Measurements from ENCODE around the gene LILRA5. TPM values are rescaled to one million over a fixed set of nuclear protein-coding genes. Genes with fewer than 3 reads are reported as not detected.

Gene LILRA5
- total and polyA plus RNA-seq, 2 of the 8 experiments (the other 6 are each of a cell fraction or from before 2014, with no cell fraction given): not detected

- DNase-seq (ENCODE audit: low read depth in 1 of 2, low spot score in 2 of 2): no peak
- Histone ChIP-seq H3K9ac (replicated peaks in 1 of 4; ENCODE audit: extremely low read depth in 1 of 4, low read depth in 3 of 4, low read length in 3 of 4) (no peak overlapping the region), H3K4ac (replicated peaks; ENCODE audit: insufficient read length, low read depth, low read length) (no peak overlapping the region), H2BK5ac (ENCODE audit: low read depth, low read length) (no peak overlapping the region), H3K4me3 (ENCODE audit: extremely low read depth in 1 of 4, insufficient read depth in 2 of 4, low read depth in 3 of 4, low read length in 4 of 4) (no peak overlapping the region), H2BK12ac (ENCODE audit: low read depth, low read length) (no peak overlapping the region), H3K79me2 (ENCODE audit: control insufficient read depth in 1 of 2, insufficient read depth in 2 of 2, low read length in 2 of 2) (no peaks in the 10 kb centered on the region), H3K18ac (ENCODE audit: extremely low read depth, low read length) (no peak overlapping the region), H3K23ac (ENCODE audit: insufficient read length) (no peak overlapping the region), H3K23me2 (ENCODE audit: low read depth, low read length) (no peaks in the 10 kb centered on the region), H2AFZ (ENCODE audit: low read length) (no peak overlapping the region), H2BK20ac (ENCODE audit: low read length) (no peak overlapping the region), H2BK15ac (ENCODE audit: low read length) (no peak overlapping the region), H2AK5ac (ENCODE audit: low read depth, low read length) (no peak overlapping the region), H3K14ac (ENCODE audit: insufficient read length) (no peak overlapping the region), H3K27me3 (replicated peaks in 1 of 4; ENCODE audit: control insufficient read depth in 3 of 4, extremely low read depth in 1 of 4, insufficient read depth in 3 of 4, low read length in 3 of 4) (0 out of 7 replicates have a peak, but pooled peaks cover 0 to 8% (median 0%) of the 10 kb centered on the region in 4 experiments), H4K5ac (ENCODE audit: insufficient read length, low read depth, low read length) (no peak overlapping the region), H3K79me1 (ENCODE audit: low read depth, low read length) (no peaks in the 10 kb centered on the region), H3K27ac (ENCODE audit: low read depth, low read length) (no peak overlapping the region), H3K36me3 (ENCODE audit: control insufficient read depth in 2 of 4, insufficient read depth in 4 of 4, low read length in 3 of 4) (no peaks in the 10 kb centered on the region), H4K20me1 (replicated peaks in 1 of 2; ENCODE audit: control insufficient read depth in 1 of 2, insufficient read depth in 2 of 2, low read length in 2 of 2) (no peaks in the 10 kb centered on the region), H2BK120ac (replicated peaks; ENCODE audit: low read depth, low read length) (no peak overlapping the region), H3K9me3 (ENCODE audit: insufficient read depth in 2 of 2, low read depth in 1 of 2, low read length in 1 of 2) (no peaks in the 10 kb centered on the region), H3K4me1 (replicated peaks in 1 of 4; ENCODE audit: control insufficient read depth in 3 of 4, insufficient read depth in 4 of 4, low read length in 3 of 4) (no peaks in the 10 kb centered on the region), H3K4me2 (ENCODE audit: insufficient read depth in 1 of 2, low read depth in 2 of 2, low read length in 2 of 2) (no peak overlapping the region), H4K8ac (ENCODE audit: extremely low read depth, insufficient read depth, low read length) (no peak overlapping the region), H4K91ac (replicated peaks; ENCODE audit: insufficient read length, low read length) (no peak overlapping the region), H3K56ac (replicated peaks; ENCODE audit: insufficient read length, low read depth, low read length) (no peak overlapping the region)
- CTCF ChIA-PET (ENCODE audit: partially characterized antibody): interaction anchor here (0.7 to 2.8 kb wide), 9 partner anchors 9 to 93 kb away, joined by 3 to 21 read pairs (median 5); no protein-coding TSS in a partner anchor
- FAIRE-seq: no peak
- POLR2A ChIA-PET (ENCODE audit: partially characterized antibody): interaction anchor here (1.5 kb wide), 1 partner anchor 97 kb away, joined by 5 read pairs; the partner anchor contains the start of gene RPS9
- WGBS, 2 experiments (ENCODE audit: extremely low coverage in 1 of 2, insufficient coverage in 1 of 2, insufficient read length in 1 of 2, insufficient replicate concordance in 2 of 2, low coverage in 1 of 2, low lambda C conversion rate in 2 of 2, missing lambda C conversion rate in 1 of 2): 77% methylated on average over 4 of the region's 4 CpGs; no CpG with 5 or more reads in 1 of the 2 experiments
- no peak for TF ChIP-seq SRF (IDR thresholded peaks at IDR 0.05; ENCODE audit: low read depth, low read length)
- TF ChIP-seq POLR2AphosphoS5 (IDR thresholded peaks at IDR 0.05; ENCODE audit: low read depth, low read length): no peak
- TF ChIP-seq HDAC2 (IDR thresholded peaks at IDR 0.05; ENCODE audit: borderline replicate concordance in 1 of 2, low read depth in 2 of 2, low read length in 2 of 2): no peak
- no peak for TF ChIP-seq SP1 (IDR thresholded peaks at IDR 0.05; ENCODE audit: low read depth, low read length)
Observed at GRCh38 chr19:54298357-54299125, 14.4 kb downstream of the LILRA5 start.

Measured in H1 (cell line).